HCT116 (cell line): ENCODE data around the gene PARM1.

Experiments
- CTCF ChIP-seq, 3 experiments: fragments of 200-600 bp in 1 of 3; sonication (generic) in 1 of 3; IDR thresholded peaks in 2 of 3; conservative IDR thresholded peaks in 1 of 3; 2 replicates each; pipeline ENCODE4 v1.5.1; 2012 to 2017; ENCODE audit warnings: low read depth in 2 of 3, low read length in 2 of 3, antibody characterized with exemption in 1 of 3, borderline replicate concordance in 1 of 3, control low read depth in 1 of 3, mild to moderate bottlenecking in 1 of 3, mixed read lengths in 1 of 3, mixed run types in 1 of 3, moderate library complexity in 1 of 3; ENCODE audit not compliant: insufficient read depth in 1 of 3
- EZH2phosphoT487 ChIP-seq: fragments of 200-600 bp; IDR thresholded peaks from 2 replicates; pipeline ENCODE4 v1.6.1; 2018; ENCODE audit warnings: antibody characterized with exemption, borderline replicate concordance
- FOSL1 ChIP-seq: IDR thresholded peaks from 2 replicates; pipeline ENCODE4 v1.6.1; 2012; ENCODE audit warnings: low read depth
- POLR2AphosphoS5 ChIP-seq: IDR thresholded peaks from 2 replicates; pipeline ENCODE4 v1.6.1; 2011; ENCODE audit warnings: mild to moderate bottlenecking, low read depth, low read length, moderate library complexity
- RAD21 ChIP-seq: IDR thresholded peaks from 2 replicates; pipeline ENCODE4 v1.6.1; 2012; ENCODE audit warnings: low read depth, mild to moderate bottlenecking
- SP1 ChIP-seq: IDR thresholded peaks from 2 replicates; pipeline ENCODE4 v1.6.1; 2012; ENCODE audit warnings: low read depth
- YY1 ChIP-seq: IDR thresholded peaks from 2 replicates; pipeline ENCODE4 v1.6.1; 2011; ENCODE audit warnings: low read length, low read depth, moderate library complexity, mild to moderate bottlenecking; ENCODE audit not compliant: insufficient replicate concordance; ENCODE audit errors: extremely low read depth
- ZBTB33 ChIP-seq: IDR thresholded peaks from 2 replicates; pipeline ENCODE4 v1.6.1; 2011; ENCODE audit warnings: mild to moderate bottlenecking, low read length, moderate library complexity; ENCODE audit not compliant: insufficient replicate concordance; ENCODE audit errors: extremely low read depth

- TF ChIP-seq RAD21 (no peak), CTCF (IDR thresholded peaks at IDR 0.05 in 2 of 3, conservative IDR thresholded peaks at IDR 0.05 in 1 of 3; ENCODE audit: borderline replicate concordance in 1 of 3, insufficient read depth in 1 of 3, low read depth in 2 of 3, low read length in 2 of 3) (no peak), EZH2phosphoT487 (no peak), SP1 (no peak), YY1 (no peak), POLR2AphosphoS5 (no peak), FOSL1 (no peak), ZBTB33 (no peak)
Observed at GRCh38 chr4:75051431-75051830, 118.5 kb downstream of the PARM1 start.
